ENCODE results near the gene TP53INP2. TPM values are rescaled to one million over a fixed set of nuclear protein-coding genes. Genes with fewer than 3 reads are reported as not detected.

TP53INP2 gene
- total RNA-seq, 6 donors from 2014 or later: 11.2 to 26.1 (median 16.5) TPM

DNA sequence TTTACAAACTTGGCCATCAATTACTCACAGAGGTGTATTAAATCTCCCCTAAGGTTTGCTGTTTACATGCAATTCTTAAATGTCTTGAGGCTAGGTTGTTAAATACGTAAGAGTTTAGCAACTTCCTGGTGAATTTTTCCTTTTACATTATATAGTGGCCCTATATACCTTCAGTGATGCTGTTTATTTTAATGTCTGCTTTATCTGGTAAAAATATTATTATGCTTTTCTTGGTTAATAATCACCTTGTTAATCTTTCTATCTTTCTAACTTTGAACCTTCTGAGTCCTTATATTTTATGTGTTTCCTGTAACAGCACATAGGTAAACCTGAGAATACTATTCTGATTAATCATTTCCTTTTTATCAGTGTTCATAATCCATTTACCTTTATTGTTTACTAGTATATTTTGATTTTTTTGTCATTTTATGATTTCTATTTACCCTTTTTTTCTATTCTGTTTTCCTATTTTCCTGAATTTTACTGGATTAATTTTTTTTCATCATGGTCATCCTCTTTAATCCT lies 57.9 kb downstream of the TP53INP2 start:
- no peak overlapping the region for H3K27ac ChIP-seq
- 39 to 87% methylated on average over 1 of the region's 1 CpG for WGBS, 2 donors
- DNase-seq: no peak
- H3K9me3 ChIP-seq: no peaks in the 10 kb centered on the region
- no peaks in the 10 kb centered on the region for H3K27me3 ChIP-seq
- H3K36me3 ChIP-seq: peaks cover 31 to 97% (median 57%) of the 10 kb centered on the region in 4 donors
- TF ChIP-seq POLR2A (IDR thresholded peaks at IDR 0.05) (no peak), EP300 (IDR thresholded peaks at IDR 0.05) (no peak), POLR2AphosphoS5 (IDR thresholded peaks at IDR 0.05) (no peak), CTCF (IDR thresholded peaks at IDR 0.05) (no peak)
- H3K4me1 ChIP-seq: no peaks in the 10 kb centered on the region
- H3K4me3 ChIP-seq: no peak overlapping the region
- no peak for ATAC-seq (ENCODE audit: low FRiP score in 2 of 2)

Small RNAs within 50 kb of the gene (small RNA-seq; reads per million reads assigned to genes)
- 0 reads per million in 4 donors for gene AL118520.1

Other genes starting within 250 kb of the TP53INP2 start
- gene DYNLRB1, start 187.9 kb upstream of the TP53INP2 start, total RNA-seq: 100 to 1,000 TPM in 5 of 6 donors, 10 to 100 TPM in 1; 77.5 to 156 (median 122) TPM
- gene MAP1LC3A, start 145.6 kb upstream of the TP53INP2 start, total RNA-seq: 100 to 1,000 TPM in 1 of 6 donors, 10 to 100 TPM in 5; 41.9 to 148 (median 71.8) TPM
- 10 to 100 TPM in 5 of 6 donors, 1 to 10 TPM in 1; 8.0 to 17.1 (median 12.7) TPM for gene PIGU, start 27.3 kb upstream of the TP53INP2 start, total RNA-seq
- 10 to 100 TPM; 23.0 to 68.1 (median 25.8) TPM for gene NCOA6, start 121.3 kb downstream of the TP53INP2 start, total RNA-seq
- gene GGT7, start 168.5 kb downstream of the TP53INP2 start, total RNA-seq: 10 to 100 TPM; 12.9 to 49.2 (median 25.1) TPM
- gene ACSS2, start 172.3 kb downstream of the TP53INP2 start, total RNA-seq: 100 to 1,000 TPM; 110 to 377 (median 203) TPM

Data from upper lobe of left lung (tissue), 6 donors.